Measurements from ENCODE around the gene PAQR8. TPM values are rescaled to one million over a fixed set of nuclear protein-coding genes. Genes with fewer than 3 reads are reported as not detected.

PAQR8 gene
- total and polyA plus RNA-seq, 2 of the 4 experiments (the other 2 are of a cell fraction): 1.4 to 1.6 TPM

GRCh38 chr6:52377538-52378221 lies 15.7 kb downstream of the PAQR8 start:
- Histone ChIP-seq H3K23ac (ENCODE audit: low read depth, low read length) (no peak overlapping the region), H3K9me3 (ENCODE audit: control insufficient read depth, insufficient read depth, low read length) (no peaks in the 10 kb centered on the region), H3K27me3 (ENCODE audit: control insufficient read depth, insufficient read depth, low read length) (no peaks in the 10 kb centered on the region), H3K18ac (ENCODE audit: low read depth, low read length) (no peak overlapping the region), H3K27ac (ENCODE audit: insufficient read depth, low read length) (no peak overlapping the region), H2BK20ac (ENCODE audit: low read depth, low read length) (no peak overlapping the region), H2AK9ac (replicated peaks; ENCODE audit: low read depth, low read length, poor library complexity) (no peak overlapping the region), H2AFZ (replicated peaks; ENCODE audit: low read length, poor library complexity) (no peak overlapping the region), H2BK5ac (ENCODE audit: low read depth, low read length, poor library complexity, severe bottlenecking) (no peak overlapping the region), H3K14ac (replicated peaks; ENCODE audit: low read depth, low read length) (no peak overlapping the region), H2BK120ac (ENCODE audit: low read depth, low read length) (no peak overlapping the region), H3K9me1 (ENCODE audit: insufficient read depth, low read length) (no peaks in the 10 kb centered on the region), H4K5ac (ENCODE audit: low read depth, low read length) (no peak overlapping the region), H3K9ac (ENCODE audit: low read depth, low read length) (no peak overlapping the region), H3K79me1 (ENCODE audit: low read depth in 1 of 2, low read length in 2 of 2) (peaks cover 0 to 2% of the 10 kb centered on the region in 2 experiments; a peak in 1 of 4 replicates), H2BK15ac (ENCODE audit: low read depth, low read length) (no peak overlapping the region), H3K4me3 (ENCODE audit: insufficient read depth, low read depth, low read length) (no peak overlapping the region), H3K4me2 (ENCODE audit: low read depth, low read length) (no peak overlapping the region), H3K36me3 (ENCODE audit: control insufficient read depth, insufficient read depth, low read length) (peaks cover 2% of the 10 kb centered on the region; the same call in 1 of the 2 replicates), H4K91ac (ENCODE audit: insufficient read depth, low read depth, low read length) (no peak overlapping the region), H3K56ac (ENCODE audit: extremely low read depth, insufficient read depth, low read length) (no peak overlapping the region), H4K20me1 (ENCODE audit: insufficient read depth, low read length) (no peaks in the 10 kb centered on the region), H4K8ac (ENCODE audit: low read depth in 2 of 2, low read length in 2 of 2) (no peak overlapping the region), H3K4ac (ENCODE audit: low read depth, low read length) (no peak overlapping the region), H3K4me1 (ENCODE audit: control insufficient read depth, insufficient read depth, low read length) (no peaks in the 10 kb centered on the region), H2AK5ac (ENCODE audit: low read depth, low read length) (no peak overlapping the region)
- in situ Hi-C loops (cut with MboI; ENCODE audit: low sequenced_read_pairs) (no loop called here), dilution Hi-C loops (cut with HindIII; ENCODE audit: low sequenced_read_pairs, unreplicated experiment) (no loop called here), intact Hi-C loops (cut with micrococcal nuclease) (no loop called here)
- ATAC-seq (ENCODE audit: low read depth): no peak
- no peak for TF ChIP-seq POLR2A (IDR thresholded peaks at IDR 0.05; ENCODE audit: low read depth, low read length)
- no peak for TF ChIP-seq MAFK (IDR thresholded peaks at IDR 0.05; ENCODE audit: low read depth, low read length)
- TF ChIP-seq BHLHE40 (IDR thresholded peaks at IDR 0.05; ENCODE audit: low read depth, low read length): no peak
- no peak for TF ChIP-seq NFE2L2 (IDR thresholded peaks at IDR 0.05; ENCODE audit: low read depth, low read length)
- TF ChIP-seq RFX5 (IDR thresholded peaks at IDR 0.05; ENCODE audit: low read depth, low read length): no peak
- no peak for TF ChIP-seq CTCF (conservative IDR thresholded peaks at IDR 0.05; ENCODE audit: low read depth, low read length)
- TF ChIP-seq RCOR1 (IDR thresholded peaks at IDR 0.05; ENCODE audit: insufficient replicate concordance, low read length): no peak
- no peak for TF ChIP-seq RAD21 (IDR thresholded peaks at IDR 0.05; ENCODE audit: low read length)
- no peak for TF ChIP-seq MAZ (IDR thresholded peaks at IDR 0.05; ENCODE audit: borderline replicate concordance, low read depth, low read length)
- no peak for TF ChIP-seq CHD1 (IDR thresholded peaks at IDR 0.05; ENCODE audit: low read depth, low read length)
- no peak for TF ChIP-seq FOS (IDR thresholded peaks at IDR 0.05; ENCODE audit: low read depth, low read length)
- no peak for TF ChIP-seq SMC3 (IDR thresholded peaks at IDR 0.05; ENCODE audit: low read depth, low read length)
- TF ChIP-seq CEBPB (IDR thresholded peaks at IDR 0.05; ENCODE audit: low read depth, low read length): no peak
- no TSS peak for BruUV-seq (replicated peaks)
- no CpG with 5 or more reads among the region's 3 CpGs for WGBS, 2 experiments (ENCODE audit: extremely low coverage in 2 of 2, insufficient read length in 1 of 2)
- ChIA-PET CTCF (no interaction called here), POLR2A (ENCODE audit: unreplicated experiment) (no interaction called here)
- DNase-seq: no peak
